ENCODE measurements around the gene COX19. TPM values are rescaled to one million over a fixed set of nuclear protein-coding genes. Genes with fewer than 3 reads are reported as not detected.
A peak's percentile ranks its signal among the peaks of the same experiment; 100 is the strongest.

COX19 gene
- total and polyA plus RNA-seq, 2 of the 13 experiments (the other 11 are each of a cell fraction or from before 2014, with no cell fraction given) = 11.5 to 21.7 TPM

- TF ChIP-seq CREB3 (CRISPR knock-in tag; IDR thresholded peaks at IDR 0.05) (no peak), EEA1 (CRISPR knock-in tag; IDR thresholded peaks at IDR 0.05; ENCODE audit: borderline replicate concordance) (no peak), POLR2A (IDR thresholded peaks at IDR 0.05; ENCODE audit: insufficient read depth in 1 of 2, low read depth in 2 of 2, low read length in 2 of 2) (no peak), ZBTB33 (CRISPR knock-in tag; IDR thresholded peaks at IDR 0.05) (0 out of 2 replicates have a peak, but pooled peaks have one; percentile 30), IRX3 (CRISPR knock-in tag; IDR thresholded peaks at IDR 0.05; ENCODE audit: borderline replicate concordance, low read depth) (no peak), HOXA5 (CRISPR knock-in tag; IDR thresholded peaks at IDR 0.05) (no peak), GTF3A (CRISPR knock-in tag; conservative IDR thresholded peaks at IDR 0.05) (no peak), KDM5A (IDR thresholded peaks at IDR 0.05; ENCODE audit: borderline replicate concordance, low read length) (no peak), MED13 (CRISPR knock-in tag; IDR thresholded peaks at IDR 0.05) (no peak), MXI1 (IDR thresholded peaks at IDR 0.05; ENCODE audit: borderline replicate concordance, low read depth, low read length) (0 out of 3 replicates have a peak, but pooled peaks have one; percentile 29), PRMT3 (CRISPR knock-in tag; IDR thresholded peaks at IDR 0.05; ENCODE audit: borderline replicate concordance, low read depth) (no peak), RERE (CRISPR knock-in tag; IDR thresholded peaks at IDR 0.05; ENCODE audit: low read depth) (no peak), NKX3-1 (CRISPR knock-in tag; IDR thresholded peaks at IDR 0.05) (no peak), ONECUT2 (CRISPR knock-in tag; IDR thresholded peaks at IDR 0.05) (no peak), ZNF891 (CRISPR knock-in tag; IDR thresholded peaks at IDR 0.05) (0 out of 2 replicates have a peak, but pooled peaks have one; percentile 10), SATB2 (CRISPR knock-in tag; IDR thresholded peaks at IDR 0.05) (no peak), SNRNP70 (IDR thresholded peaks at IDR 0.05; ENCODE audit: low read depth, low read length) (no peak), ZNF350 (CRISPR knock-in tag; IDR thresholded peaks at IDR 0.05; ENCODE audit: borderline replicate concordance, low read depth) (no peak), NFRKB (IDR thresholded peaks at IDR 0.05) (no peak), PPARG (CRISPR knock-in tag; conservative IDR thresholded peaks at IDR 0.05) (no peak), ZNF282 (IDR thresholded peaks at IDR 0.05; ENCODE audit: partially characterized antibody) (no peak), KMT2B (CRISPR knock-in tag; IDR thresholded peaks at IDR 0.05) (no peak), ZEB1 (IDR thresholded peaks at IDR 0.05; ENCODE audit: insufficient replicate concordance, low read depth) (peak; percentile 52)
Observed at GRCh38 chr7:963236-964078, 11.9 kb downstream of the COX19 start (continued).
